GM18517 (cell line): ENCODE results near the gene NPIPB13.
"Not testable (repeated sequence)": the region's sequence is repeated elsewhere in the genome, so short reads cannot be mapped to it uniquely, and the experiment has no call there.

ENCODE experiments used
- ATAC-seq: cut with Tn5 transposase; IDR thresholded peaks from one replicate; pipeline ENCODE4 v1.9.1; 2021; ENCODE audit warnings: mild to moderate bottlenecking, moderate library complexity; ENCODE audit not compliant: unreplicated experiment

NPIPB13 gene

GRCh38 chr16:30248379-30248778 is at the start of gene NPIPB13:
Gene NPIPB13 (minus strand): TSS chr16:30248479. CDS start chr16:30245573, 2,906 bp downstream.
- not testable (repeated sequence) for ATAC-seq

- ATAC-seq, result not testable (repeated sequence)
Observed at GRCh38 chr16:30282357-30282756, 34.1 kb upstream of the NPIPB13 start.

GRCh38 chr16:30278523-30278922 is 30.2 kb upstream of the NPIPB13 start:
- not testable (repeated sequence) for ATAC-seq

- not testable (repeated sequence) for ATAC-seq
Observed at GRCh38 chr16:30217082-30217481, 31.2 kb downstream of the NPIPB13 start.

GRCh38 chr16:30211414-30211813 is 36.9 kb downstream of the NPIPB13 start:
- not testable (repeated sequence) for ATAC-seq

- ATAC-seq, result not testable (repeated sequence)
Observed at GRCh38 chr16:30209032-30209431, 39.2 kb downstream of the NPIPB13 start.

- not testable (repeated sequence) for ATAC-seq
Observed at GRCh38 chr16:30207063-30207704, 41.1 kb downstream of the NPIPB13 start.

GRCh38 chr16:30206252-30206651 is 42.0 kb downstream of the NPIPB13 start:
- not testable (repeated sequence) for ATAC-seq

GRCh38 chr16:30205541-30206236 is 42.6 kb downstream of the NPIPB13 start:
- not testable (repeated sequence) for ATAC-seq

GRCh38 chr16:30199608-30200343 is 48.5 kb downstream of the NPIPB13 start:
- not testable (repeated sequence) for ATAC-seq

- ATAC-seq, result not testable (repeated sequence)
Observed at GRCh38 chr16:30199049-30199448, 49.2 kb downstream of the NPIPB13 start, which contains the start of gene SULT1A3. Gene SULT1A3 (plus strand): TSS chr16:30199255. CDS start chr16:30200729, 1,474 bp downstream.
